A549 treated with AZD9567 at 1 μM for 4 hours (cell line): Measurements from ENCODE around the gene GON7. TPM values are rescaled to one million over a fixed set of nuclear protein-coding genes. Genes with fewer than 3 reads are reported as not detected.

Experiments
- total RNA-seq: library from RNA; stranded (reverse); fragments of 200-300 nt; extraction: Qiagen RNA extraction; gene quantifications from 5 replicates; pipeline ENCODE4 v1.2.3, GENCODE V29; 2022; ENCODE audit not compliant: insufficient read depth

GON7 gene, protein sequence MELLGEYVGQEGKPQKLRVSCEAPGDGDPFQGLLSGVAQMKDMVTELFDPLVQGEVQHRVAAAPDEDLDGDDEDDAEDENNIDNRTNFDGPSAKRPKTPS
- 13.3 to 16.4 TPM (median 15.8 TPM) in 5 replicates for total RNA-seq

DNA sequence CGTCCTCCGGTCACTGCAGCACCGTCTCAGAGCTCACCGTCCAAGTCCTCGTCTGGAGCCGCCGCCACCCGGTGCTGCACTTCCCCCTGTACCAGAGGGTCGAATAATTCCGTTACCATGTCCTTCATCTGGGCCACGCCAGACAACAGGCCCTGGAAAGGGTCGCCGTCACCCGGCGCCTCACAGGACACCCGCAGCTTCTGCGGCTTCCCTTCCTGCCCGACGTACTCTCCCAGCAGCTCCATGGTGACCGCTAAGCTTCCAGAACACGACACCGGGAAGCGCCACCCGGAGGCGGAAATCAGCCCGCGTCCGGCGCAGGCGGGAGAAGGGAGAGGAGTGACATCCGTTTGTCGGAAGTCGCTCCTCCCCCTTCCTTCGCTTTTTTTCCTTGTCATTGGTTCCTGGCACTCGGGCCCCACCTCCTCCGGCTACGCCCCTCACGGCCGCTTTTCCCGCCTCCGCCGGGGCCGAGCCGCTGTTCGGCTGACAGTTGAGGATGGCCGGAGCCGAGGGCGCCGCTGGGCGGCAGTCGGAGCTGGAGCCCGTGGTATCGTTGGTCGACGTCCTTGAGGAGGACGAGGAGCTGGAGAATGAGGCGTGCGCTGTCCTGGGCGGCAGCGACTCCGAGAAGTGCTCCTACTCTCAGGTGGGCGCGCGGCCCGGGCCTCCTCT is at the start of gene GON7, which contains the start of gene UBR7:
TSS of gene GON7 (minus strand) at position 273 of the 675 bp plus-strand sequence. CDS start at position 245, 28 bp downstream.
TSS of gene UBR7 (plus strand) at position 464 of the 675 bp plus-strand sequence. CDS start at position 500, 36 bp downstream.

DNA sequence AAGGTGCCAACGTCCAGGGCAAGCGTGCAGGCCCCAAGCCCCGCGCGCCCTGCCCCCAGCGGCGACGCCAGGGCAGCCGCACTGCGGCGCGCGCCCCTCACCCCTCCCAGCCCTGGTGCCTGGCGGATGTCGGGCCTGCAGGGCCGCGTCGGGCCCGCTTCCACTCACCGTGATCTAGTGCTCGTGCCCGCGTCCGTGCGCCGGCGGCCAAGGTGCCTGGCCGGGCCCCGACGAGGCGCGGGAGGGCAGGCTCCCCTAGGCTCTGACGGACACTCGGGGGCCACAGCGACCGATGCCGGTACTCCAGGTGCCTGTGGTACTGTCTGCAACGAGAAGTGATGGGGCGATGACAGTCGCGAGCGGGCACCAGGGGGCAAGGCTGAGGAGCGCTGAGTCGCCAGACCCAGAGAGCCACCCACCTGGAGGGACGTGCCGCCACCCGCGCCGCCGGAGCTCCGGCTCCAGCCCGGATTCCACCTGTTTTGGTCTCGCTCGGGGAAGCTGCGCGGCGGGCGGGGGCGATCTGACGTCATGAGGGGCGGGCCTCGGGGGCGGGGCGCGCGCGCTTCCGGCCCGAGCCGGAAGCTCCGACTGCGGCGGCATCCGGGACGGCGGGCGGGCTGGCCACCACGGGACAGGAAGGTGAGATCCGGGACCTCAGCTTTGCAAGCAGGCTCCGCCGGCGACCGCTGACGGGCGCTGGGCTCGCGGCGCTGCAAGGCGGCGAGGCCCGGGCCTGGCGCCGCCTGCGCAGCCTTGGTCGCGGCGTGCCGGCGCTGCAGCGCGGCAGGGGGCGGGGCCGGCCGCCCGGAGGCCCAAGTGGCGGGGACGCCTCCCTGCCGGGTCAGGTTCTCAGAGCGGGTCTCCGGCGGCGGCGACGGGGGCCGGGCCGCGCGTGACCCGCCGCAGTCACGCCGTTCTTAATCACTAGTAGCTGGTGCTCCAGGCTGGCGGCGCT is 22.2 kb downstream of the GON7 start, which contains the start of the genes LYSET and MOAP1:
TSS of gene LYSET (plus strand) at position 927 of the 958 bp plus-strand sequence. CDS start 89 bp downstream, outside the sequence.
TSS of gene MOAP1 (minus strand) at position 507 of the 958 bp plus-strand sequence. CDS start 655 bp downstream, outside the sequence.

Other genes with a start within 250 kb of the GON7 start
- gene ITPK1, start 91.1 kb downstream of the GON7 start, total RNA-seq, result 51.4 to 64.6 TPM (median 56.4 TPM) in 5 replicates
- gene MOAP1, start 22.2 kb downstream of the GON7 start, total RNA-seq, result 11.6 to 15.6 TPM (median 14.7 TPM) in 5 replicates
- gene LYSET, start 21.7 kb downstream of the GON7 start, total RNA-seq, result 24.4 to 35.3 TPM (median 34.2 TPM) in 5 replicates
- gene UBR7, start 191 bp upstream of the GON7 start, total RNA-seq, result 23.6 to 38.7 TPM (median 25.9 TPM) in 5 replicates
- 10.0 to 21.1 TPM (median 12.0 TPM) in 5 replicates for gene BTBD7, start 126.0 kb upstream of the GON7 start, total RNA-seq
- gene COX8C, start 140.1 kb upstream of the GON7 start, total RNA-seq, result not detected in 5 replicates
- gene UNC79, start 223.9 kb upstream of the GON7 start, total RNA-seq, result 0.01 to 0.03 TPM (median 0.02 TPM) in 3 of 5 replicates, not detected in the others